Measurements from ENCODE around the gene FOXI2.
A peak's percentile ranks its signal among the peaks of the same experiment; 100 is the strongest.

The FOXI2 gene

DNA sequence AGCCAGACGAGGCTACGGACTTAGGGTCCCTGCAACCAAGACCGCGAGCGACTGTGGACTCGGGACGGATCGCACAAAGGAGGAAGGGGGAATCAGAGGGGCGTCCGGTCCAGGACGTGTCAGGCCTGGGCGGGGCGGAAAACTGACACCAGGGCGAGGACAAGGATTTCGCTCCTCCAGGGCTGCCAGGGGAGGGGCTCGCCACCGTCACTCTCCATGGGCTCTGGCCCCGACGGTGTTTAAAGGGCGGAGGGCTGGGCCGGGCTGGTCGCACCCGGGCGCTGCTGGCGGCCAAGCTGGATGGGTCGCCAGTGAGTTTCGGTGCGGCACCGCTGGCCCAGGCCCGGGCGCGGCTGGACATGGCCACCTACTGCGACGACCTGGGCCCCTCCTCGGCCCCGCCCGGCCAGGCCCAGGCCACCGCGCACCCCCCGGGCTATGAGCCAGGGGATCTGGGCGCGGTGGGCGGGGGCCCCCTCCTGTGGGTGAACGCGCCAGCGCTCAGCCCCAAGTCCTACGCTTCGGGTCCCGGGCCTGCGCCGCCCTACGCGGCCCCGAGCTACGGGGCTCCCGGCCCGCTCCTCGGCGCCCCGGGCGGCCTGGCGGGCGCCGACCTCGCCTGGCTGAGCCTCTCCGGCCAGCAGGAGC, at the start of gene FOXI2:
Gene FOXI2 (plus strand): TSS at position 271 of the 648 bp plus-strand sequence. CDS start 89 bp downstream, at position 360.
- no peak for DNase-seq

DNA sequence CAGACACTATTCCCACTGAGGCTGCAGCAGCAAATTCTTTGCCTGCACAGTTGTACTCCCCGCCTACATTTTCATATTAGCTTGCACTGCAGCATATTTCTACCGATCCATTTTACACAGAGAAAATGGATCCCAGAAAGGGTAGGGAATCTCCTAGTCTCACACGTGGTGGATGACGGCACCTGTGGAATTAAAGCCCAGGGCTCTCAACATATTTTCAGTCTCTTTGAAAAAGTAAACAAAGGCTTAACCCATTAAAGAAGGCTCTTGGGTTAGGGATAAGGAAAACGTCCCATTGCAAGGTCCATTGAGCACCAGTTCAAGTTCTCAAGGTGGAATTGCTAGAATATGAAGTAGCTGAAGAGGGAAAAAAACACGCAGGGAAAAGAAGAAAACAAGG, 49.4 kb upstream of the FOXI2 start:
- DNase-seq, result no peak

DNA sequence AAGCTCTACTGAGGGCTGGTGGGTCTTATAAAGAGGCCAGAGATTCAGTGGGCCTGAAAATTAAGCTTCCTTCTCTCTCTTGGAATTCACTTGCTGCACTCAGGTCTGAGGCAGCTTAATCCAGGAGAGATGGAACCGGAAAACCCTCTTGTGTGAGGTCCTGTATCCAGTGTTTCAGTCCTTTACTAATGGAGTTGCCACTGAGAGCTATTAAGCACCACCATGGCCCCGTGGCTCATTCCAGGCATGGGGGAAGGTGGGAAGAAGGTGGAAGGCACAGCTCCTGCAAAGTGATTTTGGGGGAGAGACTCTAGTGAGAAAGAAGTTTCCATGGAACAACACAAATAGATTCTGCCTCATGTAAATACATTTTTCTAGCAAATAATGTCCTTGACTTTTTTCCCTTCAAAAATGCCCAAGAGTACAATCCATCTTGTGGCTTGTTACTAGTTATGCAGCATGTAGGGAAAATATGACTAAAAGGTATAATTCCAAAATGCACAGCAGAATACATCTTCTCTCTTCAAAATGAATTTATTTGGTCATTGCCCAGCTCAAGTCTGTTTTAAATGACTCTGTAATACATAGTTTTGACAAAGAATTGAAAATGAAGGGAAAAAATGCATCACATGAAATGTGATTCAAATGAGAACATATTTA, 46.7 kb upstream of the FOXI2 start:
- no peak for DNase-seq

DNA sequence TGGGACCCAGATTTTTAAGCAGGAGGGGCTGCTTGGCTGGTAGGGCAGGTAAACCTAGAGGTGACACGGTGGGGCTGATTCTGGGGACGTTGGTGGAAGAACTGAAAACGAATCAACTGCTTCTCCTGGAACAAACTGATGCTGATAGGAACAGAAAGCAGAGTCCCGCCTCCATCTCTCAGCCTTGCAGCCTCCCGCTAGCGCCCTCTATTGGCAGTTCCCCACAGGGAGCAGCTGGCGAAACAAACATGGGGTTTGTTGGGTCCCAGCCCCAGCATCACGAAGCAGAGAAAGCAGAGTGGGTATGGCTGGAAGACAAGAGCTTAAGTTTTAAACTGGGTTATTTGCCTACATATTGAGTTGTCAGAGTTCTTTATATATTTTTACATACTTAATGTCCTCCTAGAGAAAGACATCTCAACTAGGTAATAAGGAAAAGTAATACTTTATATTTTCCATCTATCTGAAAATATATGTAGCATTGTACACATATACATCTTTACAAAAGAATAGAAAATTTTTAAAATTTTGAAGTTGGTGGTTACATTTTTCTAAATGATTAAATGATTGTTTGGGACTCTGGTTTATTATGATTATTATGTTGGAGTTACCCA, 42.3 kb upstream of the FOXI2 start:
- DNase-seq, result no peak

GRCh38 chr10:127695431-127695830, 41.6 kb upstream of the FOXI2 start:
- DNase-seq, result no peak

DNA sequence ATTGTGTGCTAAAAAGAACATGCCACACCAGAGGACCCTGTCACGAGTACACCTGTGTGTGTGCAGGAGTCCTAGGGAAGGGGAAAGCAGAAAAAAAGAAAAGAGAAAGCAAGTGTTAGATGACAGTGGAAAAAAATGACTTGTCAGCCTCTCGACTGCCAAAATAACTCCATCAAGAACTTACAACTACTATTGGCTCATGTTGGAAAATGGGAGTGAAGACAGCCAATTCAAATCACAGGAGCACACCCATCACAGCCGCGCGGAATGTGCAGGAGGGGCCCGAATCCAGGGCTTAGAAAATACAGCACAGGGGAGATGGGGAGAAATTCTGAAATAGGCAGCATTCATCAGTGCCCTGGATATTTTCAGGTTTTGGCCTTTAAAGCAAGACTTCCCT, 38.1 kb upstream of the FOXI2 start:
- no peak for DNase-seq

DNA sequence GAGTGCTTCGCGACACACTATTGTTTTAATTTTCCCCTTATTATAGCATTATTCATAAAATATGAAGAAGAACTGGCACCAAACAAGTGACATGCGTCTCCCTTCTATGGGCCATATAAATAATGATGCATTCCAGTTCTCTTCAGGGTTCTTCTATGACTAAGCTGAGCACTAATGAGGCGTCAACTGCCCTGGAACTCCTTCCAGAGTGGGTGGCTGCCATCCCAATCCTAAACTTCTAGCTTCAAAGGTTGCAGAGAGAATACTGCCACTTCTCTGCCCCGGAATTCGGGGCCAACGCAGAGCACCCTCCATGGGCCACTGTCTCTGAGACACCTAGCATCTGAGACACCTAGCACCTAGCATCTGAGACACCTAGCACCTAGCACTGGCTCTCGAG, 37.7 kb upstream of the FOXI2 start:
- no peak for DNase-seq

GRCh38 chr10:127702271-127702670, 34.7 kb upstream of the FOXI2 start:
- no peak for DNase-seq

DNA sequence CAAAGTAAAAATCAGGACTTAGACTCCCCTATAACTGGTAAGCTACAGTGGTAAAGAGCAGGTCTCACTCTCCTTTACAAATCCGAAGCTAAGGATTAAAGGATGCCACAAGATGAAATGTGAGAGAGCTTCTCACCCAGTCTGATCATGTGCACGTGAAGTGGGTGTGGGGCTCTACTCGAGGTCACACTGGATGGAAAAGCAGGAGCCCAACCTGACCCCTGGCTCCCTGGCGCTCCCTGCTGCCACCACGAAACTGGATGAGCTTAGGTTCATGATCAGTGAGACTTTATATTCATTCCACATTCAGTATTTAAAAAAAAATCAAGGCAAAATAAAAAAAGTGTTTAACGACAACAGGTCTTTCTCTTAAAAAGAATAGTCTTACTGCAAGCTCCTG, 21.7 kb upstream of the FOXI2 start:
- no peak for DNase-seq

DNA sequence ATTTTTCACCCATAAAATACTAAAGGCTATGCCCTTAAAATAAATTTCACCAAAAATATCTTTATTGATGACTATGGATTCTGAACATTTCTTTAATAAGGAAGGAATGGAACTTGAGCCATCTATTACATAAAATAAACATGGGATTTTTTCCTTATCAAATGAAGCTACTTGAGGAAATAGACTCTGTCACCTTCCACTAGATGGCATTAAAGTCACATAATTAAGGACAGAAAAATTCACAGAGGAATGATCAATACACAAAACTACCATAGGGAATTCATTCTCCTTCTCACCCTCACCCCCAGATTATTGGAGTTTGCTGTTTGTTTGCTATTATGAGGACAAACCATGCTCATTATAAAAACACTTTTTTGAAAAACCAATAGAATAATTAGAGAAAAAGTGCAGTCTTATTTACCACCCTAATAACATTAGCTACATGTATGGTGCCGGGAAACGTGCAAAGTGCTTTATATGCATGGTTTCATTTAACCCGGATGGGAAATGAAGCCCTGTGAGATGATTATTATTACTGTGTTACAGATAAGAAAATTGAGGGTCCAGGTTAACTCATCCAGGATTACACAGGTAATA, 21.1 kb upstream of the FOXI2 start:
- peak in 1 of 6 experiments; percentile 1 for DNase-seq

DNA sequence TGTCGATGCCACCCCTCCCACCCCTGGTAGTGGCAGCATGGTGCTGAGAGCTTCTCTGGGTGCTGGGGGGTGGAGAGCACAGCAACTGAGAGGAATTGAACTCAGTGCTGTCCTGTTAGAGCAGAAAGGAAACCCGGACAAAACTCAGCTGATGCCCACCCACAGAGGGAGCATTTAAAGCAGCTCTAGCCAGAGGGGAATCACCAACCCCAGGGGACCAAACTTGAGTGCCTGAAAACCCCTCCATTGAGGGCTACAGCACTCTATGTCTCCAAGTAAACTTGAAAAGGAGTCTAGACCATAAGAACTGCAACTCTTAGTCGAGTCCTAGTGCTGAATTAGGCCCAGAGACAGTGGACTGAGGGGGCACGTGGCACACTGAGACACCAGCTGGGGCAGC, 16.8 kb upstream of the FOXI2 start:
- DNase-seq, result no peak

- no peak for DNase-seq
Measured at GRCh38 chr10:127720903-127721302, 16.1 kb upstream of the FOXI2 start.

GRCh38 chr10:127734753-127735152, 2.2 kb upstream of the FOXI2 start:
- no peak for DNase-seq

DNA sequence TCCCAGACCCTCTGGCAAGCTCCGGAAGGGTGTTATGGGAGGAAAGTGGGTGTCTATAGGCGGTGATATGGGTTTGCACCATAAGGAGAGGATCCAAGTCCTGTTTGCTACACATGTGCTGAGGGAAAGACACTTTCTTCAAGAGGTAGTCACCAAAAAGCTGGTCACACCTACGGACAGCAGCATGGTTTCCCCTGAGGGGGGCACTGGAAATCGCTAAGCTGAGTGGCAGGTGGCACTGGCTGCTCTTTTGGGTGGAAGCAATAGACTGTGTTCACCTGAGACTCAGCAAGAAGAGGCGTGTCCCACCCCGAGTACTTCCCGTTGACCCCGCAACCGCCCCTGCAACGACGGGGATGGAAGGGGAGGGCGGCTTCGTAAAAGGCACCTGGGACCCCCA, 1.8 kb upstream of the FOXI2 start:
- DNase-seq, result no peak

GRCh38 chr10:127735723-127736221, 1.2 kb upstream of the FOXI2 start:
- no peak for DNase-seq

DNA sequence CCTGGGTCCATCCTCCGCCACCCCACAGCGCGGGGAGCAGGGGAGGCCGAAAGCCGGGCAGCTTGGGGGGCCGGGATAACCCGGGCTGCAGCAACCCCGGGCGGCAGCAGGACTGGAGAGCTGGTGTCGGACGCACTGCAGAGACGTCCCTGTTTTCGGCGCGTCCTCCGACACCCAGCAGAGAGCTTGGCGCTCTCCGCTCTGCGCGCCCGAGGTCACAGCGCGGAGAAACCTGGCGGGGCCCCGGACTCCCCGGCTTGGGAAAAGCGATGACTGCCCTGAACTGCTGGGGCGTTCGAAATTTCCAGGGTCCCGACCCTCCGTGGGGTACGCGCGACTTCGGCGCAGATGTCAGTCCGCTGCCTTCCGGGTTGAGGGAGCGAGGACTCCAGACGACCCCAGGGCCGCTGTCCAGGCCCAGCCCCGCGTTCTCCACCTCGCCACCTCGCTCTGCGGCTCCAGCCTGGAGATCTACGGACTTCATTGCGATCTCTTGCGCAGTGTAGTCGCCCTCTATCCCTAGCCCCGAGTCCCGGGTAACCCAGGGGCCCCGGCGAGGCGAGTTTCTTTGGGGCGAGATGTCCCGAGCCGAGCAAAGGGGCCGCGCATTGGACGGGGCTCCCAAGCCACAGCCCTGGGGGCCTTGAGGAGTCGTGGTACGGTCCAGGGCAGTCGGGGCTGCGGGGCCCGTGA, 617 bp upstream of the FOXI2 start:
- DNase-seq, result no peak

DNA sequence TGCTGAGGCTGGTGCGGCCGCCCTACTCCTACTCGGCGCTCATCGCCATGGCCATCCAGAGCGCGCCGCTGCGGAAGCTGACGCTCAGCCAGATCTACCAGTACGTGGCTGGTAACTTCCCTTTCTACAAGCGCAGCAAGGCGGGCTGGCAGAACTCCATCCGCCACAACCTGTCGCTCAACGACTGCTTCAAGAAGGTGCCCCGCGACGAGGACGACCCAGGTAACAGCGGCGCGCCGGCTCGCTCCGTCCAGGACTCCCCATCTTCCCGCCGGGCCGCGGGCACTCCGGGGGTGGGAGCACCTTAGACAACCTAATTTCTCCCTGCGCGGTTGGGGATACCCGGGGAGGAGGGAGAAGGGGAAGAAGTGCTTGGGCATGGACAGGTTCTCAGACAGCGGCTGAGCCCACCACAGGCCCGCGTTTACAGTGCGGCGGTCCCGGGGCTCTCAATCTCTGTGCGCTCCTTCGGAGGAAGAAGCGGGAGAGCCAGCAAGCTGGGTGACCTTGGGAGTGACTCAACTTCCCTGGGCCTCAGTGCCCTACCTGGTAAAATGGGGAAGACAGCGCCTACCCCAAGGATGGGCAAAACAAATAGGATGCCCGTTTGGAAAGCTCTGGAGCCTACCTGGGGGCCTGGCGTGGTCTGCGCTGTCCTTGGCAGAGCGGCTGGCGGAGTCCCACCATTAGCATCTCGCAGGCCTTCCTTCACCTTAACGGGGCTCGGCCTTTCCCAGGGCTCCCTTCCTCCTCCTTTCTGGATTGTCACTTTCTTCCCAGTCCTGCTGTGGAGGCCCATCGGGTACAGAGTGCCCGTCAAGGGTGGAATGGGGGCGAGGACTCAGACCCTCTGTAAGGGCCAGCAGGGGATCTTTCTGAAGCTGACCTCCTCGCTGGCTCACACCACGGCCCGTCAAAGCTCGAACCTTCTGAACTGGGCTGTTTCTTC, 852 bp downstream of the FOXI2 start:
- DNase-seq, result no peak

DNA sequence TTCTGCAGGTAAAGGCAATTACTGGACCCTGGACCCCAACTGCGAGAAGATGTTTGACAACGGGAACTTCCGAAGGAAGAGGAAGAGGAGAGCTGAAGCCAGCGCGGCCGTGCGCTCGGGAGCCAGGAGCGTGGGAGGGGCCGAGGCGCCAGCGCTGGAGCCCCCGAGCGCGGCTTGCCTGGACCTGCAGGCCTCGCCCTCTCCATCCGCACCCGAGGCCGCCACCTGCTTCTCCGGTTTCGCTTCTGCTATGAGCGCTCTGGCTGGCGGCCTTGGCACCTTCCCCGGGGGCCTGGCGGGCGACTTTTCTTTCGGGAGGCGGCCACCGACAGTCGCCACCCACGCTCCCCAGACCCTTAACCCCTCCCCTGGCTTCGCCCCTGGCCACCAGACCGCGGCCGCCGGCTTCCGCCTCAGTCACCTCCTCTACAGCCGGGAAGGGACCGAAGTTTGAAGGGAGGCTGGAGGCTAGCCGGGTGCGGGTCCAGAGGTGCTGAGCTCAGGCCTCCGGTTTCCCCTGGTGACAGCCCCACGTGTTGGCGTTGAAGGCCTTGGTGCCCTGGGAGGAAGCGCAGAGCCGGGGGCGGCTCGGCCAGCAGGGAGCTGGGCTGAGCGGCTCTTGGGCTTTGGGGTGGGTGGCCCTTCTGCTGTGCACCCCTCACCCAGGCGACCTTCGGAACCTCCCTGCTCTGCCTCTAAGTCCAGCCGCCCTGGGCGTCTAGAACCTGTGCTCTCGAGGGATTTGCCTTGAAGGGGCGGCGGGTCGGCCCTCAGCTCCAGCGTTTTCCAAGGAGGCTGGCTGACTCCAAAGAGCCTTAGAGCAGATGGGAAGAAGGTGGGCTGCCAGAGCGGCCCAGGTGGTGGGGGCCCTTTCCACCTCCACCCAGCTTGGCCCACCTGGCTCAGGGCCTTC, 1.8 kb downstream of the FOXI2 start:
- no peak for DNase-seq

GRCh38 chr10:127739908-127740307, 2.9 kb downstream of the FOXI2 start:
- no peak for DNase-seq

GRCh38 chr10:127740596-127740995, 3.6 kb downstream of the FOXI2 start:
- DNase-seq, result no peak

GRCh38 chr10:127743205-127743604, 6.2 kb downstream of the FOXI2 start:
- DNase-seq, result no peak
